K562 (cell line): Measurements from ENCODE around the gene HEATR1.

Experiments used
- GMEB1 ChIP-seq: fragments of 250-450 bp; sonication (Bioruptor Pico); IDR thresholded peaks from 2 replicates; pipeline ENCODE4 v1.4.0; 2020; ENCODE audit warnings: mild to moderate bottlenecking
- HCFC1 ChIP-seq: IDR thresholded peaks from 2 replicates; pipeline ENCODE4 v1.6.1; 2012; ENCODE audit warnings: low read depth, low read length, improper control_type of control experiment
- MLX ChIP-seq, 2 experiments: fragments of 450-650 bp in 1 of 2; sonication (generic) in 1 of 2; formaldehyde crosslinking; conservative IDR thresholded peaks; 2 replicates each; pipeline versions ENCODE4 v1.4.0 to v1.8.1; 2020 to 2022; ENCODE audit warnings: mild to moderate bottlenecking in 1 of 2, missing genetic modification reagents in 1 of 2
- NFE2 ChIP-seq: IDR thresholded peaks from 2 replicates; pipeline ENCODE4 v1.6.1; 2014; ENCODE audit warnings: antibody characterized with exemption, low read depth
- POLR2AphosphoS5 ChIP-seq: IDR thresholded peaks from 2 replicates; pipeline ENCODE4 v1.6.1; 2011; ENCODE audit warnings: mild to moderate bottlenecking, low read depth, low read length, moderate library complexity; ENCODE audit not compliant: control insufficient read depth, insufficient read depth
- PTRF ChIP-seq: fragments of 450-650 bp; IDR thresholded peaks from 2 replicates; pipeline ENCODE4 v1.6.1; 2016; ENCODE audit warnings: mild to moderate bottlenecking, missing genetic modification characterization, missing compliant biosample characterization
- ZBTB26 ChIP-seq: fragments of 450-650 bp; formaldehyde crosslinking; IDR thresholded peaks from 2 replicates; pipeline ENCODE4 v1.4.0; 2022; ENCODE audit warnings: missing genetic modification characterization
- ZBTB8A ChIP-seq: fragments of 450-650 bp; IDR thresholded peaks from 2 replicates; pipeline ENCODE4 v1.6.1; 2018; ENCODE audit warnings: mild to moderate bottlenecking, moderate library complexity; ENCODE audit not compliant: partially characterized antibody
- ZC3H8 ChIP-seq: fragments of 450-650 bp; IDR thresholded peaks from 2 replicates; pipeline ENCODE4 v1.6.1; 2017
- ZNF140 ChIP-seq: fragments of 250-450 bp; sonication (Bioruptor Pico); IDR thresholded peaks from 2 replicates; pipeline ENCODE4 v1.8.0; 2021; ENCODE audit warnings: moderate library complexity, mild to moderate bottlenecking, inconsistent platforms
- ZNF280B ChIP-seq: fragments of 250-450 bp; sonication (Bioruptor Pico); IDR thresholded peaks from 2 replicates; pipeline ENCODE4 v1.5.1; 2021; ENCODE audit warnings: mild to moderate bottlenecking
- ZNF507 ChIP-seq: conservative IDR thresholded peaks from 2 replicates; pipeline ENCODE4 v1.6.1; 2017; ENCODE audit warnings: missing genetic modification characterization, missing compliant biosample characterization

- TF ChIP-seq NFE2: no peak
- no peak for TF ChIP-seq PTRF (tag)
- TF ChIP-seq ZBTB8A: no peak
- no peak for TF ChIP-seq POLR2AphosphoS5
- TF ChIP-seq ZNF507 (tag): no peak
- TF ChIP-seq ZNF280B: no peak
- no peak for TF ChIP-seq ZC3H8
- TF ChIP-seq GMEB1: no peak
- TF ChIP-seq MLX (CRISPR knock-in tag; conservative IDR thresholded peaks at IDR 0.05): no peak
- no peak for TF ChIP-seq ZNF140 (CRISPR knock-in tag)
- TF ChIP-seq HCFC1: no peak
- no peak for TF ChIP-seq ZBTB26
These were observed 89.4 kb downstream of the HEATR1 start for GRCh38 chr1:236514703-236515442.
